GM18867 (cell line): Measurements from ENCODE around the gene SLC66A3.

ENCODE experiments used
- ATAC-seq: cut with Tn5 transposase; IDR thresholded peaks from one replicate; pipeline ENCODE4 v1.9.1; 2021; ENCODE audit warnings: mild to moderate bottlenecking, moderate library complexity; ENCODE audit not compliant: unreplicated experiment

SLC66A3 gene

DNA sequence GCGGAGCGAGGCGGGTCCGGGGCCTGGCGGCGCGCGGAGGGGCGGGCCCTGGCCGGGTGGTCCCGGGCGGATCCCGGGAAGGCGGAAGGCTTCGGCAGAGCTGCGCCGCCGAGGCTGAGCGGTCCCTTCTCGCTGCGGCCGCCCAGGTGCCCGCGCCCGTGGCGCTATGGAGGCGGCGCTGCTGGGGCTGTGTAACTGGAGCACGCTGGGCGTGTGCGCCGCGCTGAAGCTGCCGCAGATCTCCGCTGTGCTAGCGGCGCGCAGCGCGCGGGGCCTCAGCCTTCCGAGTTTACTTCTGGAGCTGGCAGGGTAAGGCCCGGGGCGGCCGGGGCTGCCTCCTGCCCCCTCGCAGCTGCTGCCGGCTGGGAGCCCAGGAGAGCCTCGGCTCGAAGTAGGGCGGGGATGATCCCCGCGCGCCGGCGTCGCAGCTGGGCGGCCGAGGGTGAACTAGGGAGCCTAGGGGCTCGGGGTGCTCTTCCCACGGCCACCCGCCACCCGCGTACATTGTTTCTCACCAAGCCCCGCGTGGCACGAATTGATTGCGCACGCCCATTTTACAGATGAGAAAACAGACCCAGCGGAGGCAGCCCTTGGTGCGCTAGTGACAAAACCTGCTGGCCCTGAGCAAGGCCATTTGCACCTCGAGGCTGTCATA is at the start of gene SLC66A3:
SLC66A3 (plus strand) TSS at position 87 of the 655 bp plus-strand sequence; CDS start at position 167, 80 bp downstream.
- ATAC-seq, result peak; percentile 83

DNA sequence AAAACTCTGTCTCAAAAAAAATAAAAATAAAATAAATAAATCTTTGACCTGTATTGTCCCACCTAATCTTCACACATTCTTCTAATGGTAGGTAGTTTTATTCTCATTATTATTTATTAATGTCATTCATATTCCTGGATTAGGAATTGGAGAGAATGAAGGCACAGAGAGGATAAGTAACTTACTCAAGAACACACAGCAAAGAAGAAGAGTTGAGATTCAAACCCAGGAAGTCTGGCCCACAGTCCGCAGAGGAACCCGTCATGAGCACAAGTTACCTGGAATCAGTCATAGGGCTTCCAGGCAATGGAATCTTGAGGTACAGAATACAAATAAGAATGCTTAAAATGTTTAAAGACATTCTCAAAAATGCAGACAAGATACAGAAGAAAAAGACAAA is 46.3 kb upstream of the SLC66A3 start:
- ATAC-seq, result no peak

DNA sequence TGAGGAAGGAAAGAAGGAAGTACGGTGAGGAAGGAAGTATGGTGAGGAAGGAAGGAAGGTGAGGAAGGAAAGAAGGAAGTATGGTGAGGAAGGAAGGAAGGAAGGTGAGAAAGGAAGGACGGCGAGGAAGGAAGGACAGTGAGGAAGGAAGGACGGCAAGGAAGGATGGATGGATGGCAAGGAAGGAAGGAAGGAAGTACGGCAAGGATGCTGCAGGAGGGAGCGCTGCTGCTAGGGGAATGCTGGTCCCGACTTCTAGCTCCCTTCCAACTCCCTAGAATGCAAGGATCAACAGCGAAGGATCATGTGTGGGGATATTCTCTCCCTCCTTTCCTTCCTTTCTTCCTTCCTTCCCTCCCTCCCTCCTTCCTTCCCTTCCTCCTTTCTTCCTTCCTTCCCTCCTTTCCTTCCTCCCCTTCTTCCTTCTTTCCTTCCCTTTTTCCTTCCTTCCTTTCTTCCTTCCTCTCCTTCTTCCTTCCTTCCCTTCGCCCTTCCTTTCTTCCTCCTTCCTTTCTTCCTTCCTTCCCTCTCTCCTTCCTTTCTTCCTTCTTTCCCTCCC is 42.3 kb upstream of the SLC66A3 start:
- no peak for ATAC-seq

DNA sequence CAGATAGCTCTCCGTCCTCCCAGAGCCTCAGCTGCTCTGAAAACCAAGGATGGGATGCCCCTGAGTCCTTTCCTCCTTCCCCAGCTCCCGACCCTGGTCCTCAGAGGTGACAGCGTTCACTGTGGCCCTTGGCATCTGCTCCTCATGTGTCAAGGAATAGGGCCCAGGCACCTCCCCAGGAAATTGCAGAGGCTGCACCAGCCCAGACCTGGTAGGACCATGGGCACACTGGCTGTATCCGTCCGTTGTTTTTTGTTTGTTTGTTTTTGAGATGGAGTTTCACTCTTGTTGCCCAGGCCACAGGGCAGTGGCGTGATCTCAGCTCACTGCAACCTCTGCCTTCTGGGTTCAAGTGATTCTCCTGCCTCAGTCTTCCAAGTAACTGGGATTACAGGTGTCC is 37.5 kb upstream of the SLC66A3 start:
- no peak for ATAC-seq

DNA sequence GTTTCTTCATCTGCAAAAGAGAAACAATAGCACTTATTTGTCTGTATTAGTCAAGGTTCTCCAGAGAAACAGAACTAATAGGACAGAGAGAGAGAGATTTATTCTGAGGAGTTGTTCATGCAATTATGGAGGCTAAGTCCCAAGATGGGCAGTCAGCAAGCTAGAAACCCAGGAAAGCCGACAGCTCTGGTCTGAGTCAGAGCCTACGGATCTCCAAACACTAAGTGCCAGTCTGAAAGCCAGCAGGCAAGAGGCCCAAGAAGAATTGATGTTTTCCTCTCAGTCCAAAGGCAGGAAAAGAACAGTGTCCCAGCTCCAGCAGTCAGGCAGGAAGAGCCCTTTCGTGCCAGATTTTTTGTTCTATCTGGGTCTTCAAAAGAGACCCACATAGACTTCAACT is 36.5 kb upstream of the SLC66A3 start:
- ATAC-seq, result no peak

DNA sequence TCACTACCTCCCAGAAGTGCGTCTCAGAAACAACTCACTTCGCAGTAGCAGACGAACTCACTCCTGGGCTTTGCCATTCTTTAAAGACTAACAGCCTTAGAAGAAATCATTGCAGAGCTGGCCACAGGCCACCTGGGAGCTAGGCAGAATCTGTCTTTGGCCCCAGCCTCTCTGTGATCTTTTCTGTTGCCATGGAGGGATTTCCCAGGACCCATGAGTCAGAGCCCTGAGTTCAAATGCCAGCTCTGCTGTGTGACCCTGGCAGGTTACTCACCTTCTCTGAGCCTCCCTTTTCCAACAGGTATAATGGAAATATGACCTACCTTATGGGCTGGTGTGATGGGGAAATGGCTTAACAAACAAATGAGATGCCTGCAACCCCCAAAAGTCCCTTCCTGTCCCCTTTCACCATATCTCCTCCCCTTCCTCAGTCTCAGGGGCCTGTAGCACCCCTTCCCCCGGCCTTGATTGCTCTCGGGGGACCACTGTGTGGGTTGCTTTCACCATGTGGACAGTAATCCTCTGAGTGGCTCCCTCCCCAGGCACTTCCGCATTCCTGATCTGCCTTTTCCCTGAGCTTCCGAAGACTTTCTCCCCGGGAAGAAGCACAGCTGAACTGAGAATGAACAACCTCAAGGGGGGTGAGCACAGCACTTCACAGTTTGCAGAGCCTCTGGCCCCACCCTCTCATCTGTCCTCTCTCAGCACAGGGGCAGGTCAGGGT is 34.0 kb upstream of the SLC66A3 start:
- ATAC-seq, result no peak

DNA sequence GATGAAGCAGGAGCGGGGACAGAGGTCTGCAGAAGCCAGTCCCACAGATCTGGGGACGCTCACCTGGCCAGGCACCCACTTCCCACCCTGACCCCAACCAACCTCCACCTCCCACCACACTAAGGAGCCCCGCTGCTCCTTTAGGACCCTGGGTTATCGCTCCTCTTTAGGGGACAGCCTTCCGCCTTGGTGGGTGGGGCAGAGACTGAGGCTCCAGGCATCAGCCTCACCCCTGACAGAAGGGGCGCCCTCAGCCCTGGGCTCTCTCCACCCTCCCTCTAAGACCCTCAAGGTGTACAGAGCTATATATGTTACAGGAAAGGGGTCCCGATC is 33.5 kb upstream of the SLC66A3 start:
- ATAC-seq, result no peak

DNA sequence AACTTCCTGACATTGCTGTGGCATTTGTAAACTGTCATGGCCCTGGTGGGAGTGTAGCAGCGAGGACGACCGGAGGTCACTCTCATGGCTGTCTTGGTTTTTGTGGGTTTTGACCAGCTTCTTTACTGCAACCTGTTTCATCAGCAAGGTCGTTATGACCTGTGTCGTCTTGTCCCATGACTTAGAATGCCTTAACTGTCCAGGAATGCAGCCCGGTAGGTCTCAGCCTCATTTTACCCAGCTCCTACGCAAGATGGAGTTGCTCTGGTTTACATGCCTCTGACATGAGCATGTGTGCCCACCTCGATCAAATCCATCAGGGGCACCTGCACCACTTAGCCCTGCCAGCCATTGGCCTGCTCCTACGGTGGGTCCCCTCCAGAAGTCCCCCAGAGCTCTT is 32.9 kb upstream of the SLC66A3 start:
- ATAC-seq, result no peak

DNA sequence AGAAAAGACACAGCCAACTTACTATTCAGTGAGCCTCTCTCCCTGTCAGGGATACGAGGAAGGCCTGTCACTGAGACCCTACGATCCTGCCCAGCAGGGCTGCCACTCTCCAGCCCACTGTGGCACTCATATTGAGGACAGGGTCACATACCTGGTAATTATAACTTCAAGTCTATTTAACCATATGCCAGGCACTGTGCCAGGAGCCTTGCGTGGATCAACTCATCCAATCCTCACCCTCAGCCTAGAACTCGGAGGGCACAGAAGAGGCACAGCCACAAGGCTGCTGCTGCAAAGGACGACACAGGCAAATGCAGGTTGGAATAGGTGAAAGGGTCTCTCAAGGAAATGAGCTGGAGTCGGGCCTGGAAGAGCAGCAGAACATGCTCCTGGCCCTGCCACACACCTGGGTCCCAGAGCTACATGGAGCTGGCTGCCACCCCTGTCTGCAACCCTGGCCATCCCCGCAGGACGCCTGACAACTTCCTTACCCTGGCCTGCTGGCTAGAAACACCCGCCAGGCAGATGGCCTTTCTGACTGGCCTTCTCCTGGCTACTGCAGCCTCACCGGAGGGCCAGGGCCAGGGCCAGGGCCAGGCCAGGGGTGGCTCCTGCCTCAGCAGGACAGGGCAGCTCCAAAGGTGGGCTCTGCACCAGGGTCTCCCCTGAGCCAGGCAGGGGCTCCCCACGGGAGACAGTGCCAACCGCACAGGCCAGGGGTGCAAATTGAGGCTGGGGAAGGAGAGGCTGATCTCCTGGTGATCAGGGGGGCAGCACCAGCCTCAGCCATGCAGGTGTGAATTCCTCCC is 32.1 kb upstream of the SLC66A3 start:
- no peak for ATAC-seq

DNA sequence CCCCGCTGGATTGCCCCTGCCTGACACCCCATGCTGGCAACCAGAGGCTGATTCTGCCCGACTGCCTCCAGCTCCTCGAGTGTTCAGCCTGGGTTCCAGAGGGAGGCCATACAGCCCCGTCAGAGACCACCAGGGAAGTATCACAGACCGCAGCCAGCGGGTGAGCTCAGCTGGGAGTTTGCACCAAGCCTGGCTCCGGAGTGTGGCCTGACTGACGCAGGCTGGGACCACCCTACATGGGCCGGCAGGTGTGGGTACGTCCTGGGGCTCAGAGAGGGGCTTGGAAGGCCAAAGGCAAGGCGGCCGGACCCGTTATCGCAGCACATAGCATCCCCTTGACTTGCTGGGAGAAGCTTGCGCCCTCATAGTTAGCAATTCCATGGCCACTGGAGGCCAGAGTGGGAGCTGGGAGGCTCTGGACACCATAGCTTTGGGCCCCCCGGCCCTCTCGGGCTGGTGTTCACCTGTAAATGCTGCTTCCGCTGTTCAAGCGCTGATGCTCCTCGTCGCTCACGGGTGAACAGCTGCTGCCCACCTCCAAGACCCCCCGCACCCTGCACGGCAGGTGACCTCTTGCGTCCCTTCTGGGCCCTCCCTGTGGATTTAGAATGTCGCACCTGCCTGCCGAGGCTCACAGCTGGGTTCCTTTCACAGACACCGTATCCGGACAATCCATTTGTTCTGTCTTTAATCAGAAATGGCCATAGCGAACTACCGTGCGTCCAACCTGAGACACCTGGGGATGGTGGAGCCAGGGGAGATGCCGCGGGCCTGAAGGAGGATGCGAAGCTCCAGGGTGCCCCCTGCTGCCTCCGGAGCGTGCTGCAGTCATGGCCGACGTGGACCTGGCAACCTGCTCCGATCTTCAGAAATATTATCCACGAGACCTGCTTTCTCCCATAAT is 31.2 kb upstream of the SLC66A3 start:
- ATAC-seq, result peak; percentile 69

DNA sequence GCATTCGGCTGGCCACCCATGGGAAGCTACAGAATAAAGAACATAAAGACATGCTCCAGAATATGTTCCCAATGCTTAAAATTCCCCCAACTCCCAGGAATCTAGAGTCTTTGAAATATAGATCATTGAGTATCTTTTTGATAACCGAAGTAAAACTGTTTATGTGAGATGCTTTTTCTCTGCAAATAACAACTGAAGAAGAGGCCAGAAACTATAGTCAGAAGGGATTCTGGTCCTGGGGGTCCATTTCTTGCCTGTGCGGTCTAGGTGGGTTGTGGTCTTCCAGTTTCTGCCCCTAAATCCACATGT is 30.6 kb upstream of the SLC66A3 start:
- no peak for ATAC-seq

DNA sequence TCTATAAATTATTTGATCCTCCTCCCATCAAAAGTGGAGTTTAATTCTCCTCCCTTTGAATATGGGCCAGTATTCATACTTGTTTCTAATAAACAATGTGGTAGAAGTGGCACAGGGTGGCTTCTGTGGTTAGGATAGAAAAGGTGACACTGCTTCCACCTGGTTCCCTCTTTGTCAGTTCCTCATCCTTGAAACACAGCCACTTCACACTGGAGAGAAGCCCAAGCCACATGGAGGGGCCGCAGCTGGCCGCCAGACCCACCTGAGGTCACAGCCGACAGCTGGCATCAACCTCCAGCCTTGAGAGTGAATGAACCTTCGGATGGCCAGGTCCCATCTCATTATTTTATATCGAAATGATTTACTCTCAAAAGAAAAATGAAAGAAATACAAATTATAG is 27.5 kb upstream of the SLC66A3 start:
- ATAC-seq, result no peak

DNA sequence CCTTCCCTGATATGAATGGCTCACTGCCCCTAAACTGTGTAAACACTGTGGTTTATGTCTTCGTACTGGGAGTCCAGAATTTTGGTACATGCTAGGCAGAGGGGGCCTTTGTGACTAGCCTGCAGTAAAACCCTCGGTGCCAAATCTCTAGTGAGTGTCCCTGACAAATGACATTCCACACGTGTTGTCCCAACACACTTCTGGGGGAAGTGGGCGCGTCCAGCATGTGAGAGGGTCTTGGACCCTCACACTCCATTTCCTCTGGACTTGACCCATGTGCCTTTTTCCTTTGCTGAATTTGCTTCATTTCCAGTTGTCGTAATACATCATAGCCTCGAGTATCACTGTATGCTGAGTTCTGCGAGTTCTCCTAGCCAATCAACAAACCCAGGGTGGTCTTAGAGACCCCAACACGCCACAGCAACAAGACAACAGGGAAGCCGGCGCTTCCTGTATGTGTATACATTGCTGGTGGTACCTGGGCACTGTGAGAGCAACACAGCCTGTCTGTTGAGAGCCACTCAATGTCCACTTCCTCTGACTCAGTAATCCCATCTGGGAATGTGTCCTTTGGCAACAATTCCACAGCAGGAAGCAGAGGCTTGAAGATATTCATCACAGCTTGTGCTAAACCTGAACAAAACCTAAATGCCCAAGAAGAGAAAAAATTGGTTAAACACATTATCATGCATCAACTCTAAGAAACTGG is 26.9 kb upstream of the SLC66A3 start:
- ATAC-seq, result no peak

DNA sequence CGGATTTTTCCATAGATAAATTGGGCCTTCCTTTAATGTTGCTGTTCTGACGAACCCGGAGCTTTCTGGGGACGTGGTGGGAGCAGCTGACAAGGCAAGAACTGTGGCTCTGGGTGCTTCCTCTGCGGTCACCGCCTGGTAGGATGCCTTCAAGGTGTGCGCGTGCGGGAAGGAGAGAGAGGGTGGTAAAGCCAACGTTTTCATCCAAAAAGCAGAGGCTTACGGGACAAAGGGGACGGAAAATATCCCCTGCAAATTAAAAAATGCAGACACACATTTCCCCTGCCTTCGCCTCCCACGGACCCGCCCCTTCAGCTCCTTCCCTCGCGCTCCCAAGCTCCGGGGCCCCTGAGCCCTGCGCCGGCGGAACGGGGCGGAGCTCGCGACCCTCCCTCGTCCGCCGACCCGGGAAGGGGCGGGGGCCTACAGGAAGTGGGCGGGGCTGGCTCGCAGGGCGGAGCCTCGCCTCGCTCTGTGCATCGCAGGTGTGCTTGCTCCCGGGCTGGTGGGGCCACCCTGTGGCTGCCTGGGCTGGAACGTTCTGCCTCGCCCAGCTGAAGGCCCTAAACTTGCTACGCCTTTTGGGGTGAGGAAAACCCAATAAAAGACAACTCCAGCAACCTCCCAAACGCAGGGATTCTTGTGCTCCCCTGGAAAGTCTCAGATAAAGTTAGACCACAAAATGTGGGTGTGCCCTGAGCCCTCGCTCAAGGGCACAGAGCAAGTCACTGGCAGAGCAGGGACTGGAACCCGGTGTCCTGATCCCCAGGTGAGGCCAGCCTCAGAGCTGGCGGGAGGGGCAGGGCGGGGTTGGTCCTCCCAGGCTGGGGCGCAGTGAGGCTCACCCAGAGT is 25.4 kb upstream of the SLC66A3 start:
- ATAC-seq, result peak; percentile 78

DNA sequence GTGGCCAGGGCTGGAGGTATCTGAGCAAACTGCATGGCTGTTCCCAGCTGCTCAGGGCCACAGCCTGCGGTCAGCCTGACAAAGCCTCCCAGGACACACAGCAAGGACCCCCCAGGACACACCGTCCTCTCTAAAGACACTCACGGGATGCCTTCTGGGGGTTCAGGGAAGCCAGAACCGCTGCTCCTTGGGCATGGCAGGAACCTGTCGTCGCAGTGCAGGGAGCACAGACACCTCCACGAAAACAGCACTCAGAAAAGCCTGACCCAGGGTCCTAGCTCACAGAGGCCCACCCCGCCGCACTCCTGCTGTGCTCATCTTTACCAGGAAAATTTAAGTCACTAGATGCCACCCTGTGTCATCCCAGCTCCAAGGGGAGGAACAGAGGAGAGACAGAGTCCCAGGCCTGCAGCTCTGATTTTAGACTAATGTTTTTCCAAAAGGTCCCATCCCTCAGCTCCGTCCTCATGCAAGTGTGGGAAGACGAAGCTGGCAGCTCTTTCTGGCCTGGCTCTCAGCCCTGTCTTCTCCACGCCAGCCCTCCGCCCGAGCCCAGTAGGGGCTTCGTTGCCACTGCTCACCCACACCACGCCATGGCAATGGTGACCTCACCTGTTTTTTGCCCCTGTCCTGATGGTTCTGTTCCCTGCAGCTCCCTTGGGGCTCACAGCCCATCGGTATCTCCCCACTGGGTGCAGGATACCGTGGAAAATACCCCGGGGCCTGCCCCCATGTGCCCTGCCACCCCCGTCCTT is 23.9 kb upstream of the SLC66A3 start:
- ATAC-seq, result no peak

DNA sequence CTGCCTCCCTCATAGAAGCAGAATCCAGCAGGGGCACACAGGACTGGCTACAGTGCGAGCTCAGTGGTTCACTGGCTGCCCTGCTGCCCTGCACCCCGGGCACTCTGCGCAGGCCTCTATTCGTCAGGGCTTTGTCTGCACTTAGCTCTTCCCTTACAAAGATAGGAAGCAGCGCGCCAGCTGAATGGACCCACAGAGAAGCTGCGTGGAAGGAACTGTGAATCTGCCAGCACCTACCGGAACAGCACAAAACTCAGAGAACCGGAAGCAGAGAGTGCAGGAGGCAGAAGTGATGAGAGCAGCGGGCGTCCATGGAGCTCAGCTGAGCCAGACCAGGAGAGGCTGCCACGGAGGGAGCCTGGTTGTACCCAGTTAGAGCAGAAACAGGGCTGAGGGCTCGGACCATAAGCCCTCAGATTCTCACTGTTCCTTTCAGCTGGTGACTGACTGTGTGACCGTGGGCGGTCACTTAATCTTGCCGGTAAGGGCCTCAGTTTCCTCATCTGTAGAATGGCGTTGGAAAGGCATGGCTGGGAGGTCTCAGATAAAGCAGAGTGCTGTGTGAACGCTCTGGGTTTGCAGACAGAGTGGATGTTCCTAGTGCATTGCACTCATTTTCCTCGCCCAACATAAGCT is 23.1 kb upstream of the SLC66A3 start:
- ATAC-seq, result no peak

DNA sequence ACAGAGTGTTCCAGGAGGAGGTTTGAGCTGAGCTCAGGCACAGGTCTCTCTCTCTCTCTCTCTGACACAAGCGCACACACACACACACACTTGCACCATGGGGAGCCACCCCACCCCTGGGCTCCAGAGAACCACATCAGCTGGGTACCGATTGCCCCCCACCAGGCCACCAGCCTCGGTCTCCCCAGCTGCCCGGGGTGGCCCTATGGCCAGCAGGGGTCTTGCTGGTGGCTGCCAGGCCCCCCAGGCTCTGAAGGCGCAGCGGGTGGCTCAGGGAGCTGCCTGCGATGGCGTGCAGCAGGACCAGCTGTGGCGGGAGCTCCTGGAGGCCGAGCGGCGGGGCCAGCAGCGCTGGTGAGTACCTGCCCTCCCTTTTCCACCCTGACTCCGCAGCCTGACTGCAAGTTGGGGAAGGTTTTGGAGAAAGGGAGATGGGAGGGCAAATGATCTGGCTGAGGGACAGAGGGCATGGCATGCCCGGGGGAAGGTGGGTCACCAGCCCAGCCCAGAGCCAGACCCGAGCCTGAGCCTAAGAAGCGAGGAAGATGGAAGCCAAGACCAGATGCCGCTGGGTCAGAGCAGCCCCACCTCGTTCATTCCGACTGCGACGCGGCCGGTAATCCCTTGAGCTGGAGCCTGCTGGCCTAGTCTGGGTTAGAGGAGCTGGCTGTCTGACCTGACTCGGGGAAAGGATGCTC is 21.9 kb upstream of the SLC66A3 start:
- no peak for ATAC-seq

DNA sequence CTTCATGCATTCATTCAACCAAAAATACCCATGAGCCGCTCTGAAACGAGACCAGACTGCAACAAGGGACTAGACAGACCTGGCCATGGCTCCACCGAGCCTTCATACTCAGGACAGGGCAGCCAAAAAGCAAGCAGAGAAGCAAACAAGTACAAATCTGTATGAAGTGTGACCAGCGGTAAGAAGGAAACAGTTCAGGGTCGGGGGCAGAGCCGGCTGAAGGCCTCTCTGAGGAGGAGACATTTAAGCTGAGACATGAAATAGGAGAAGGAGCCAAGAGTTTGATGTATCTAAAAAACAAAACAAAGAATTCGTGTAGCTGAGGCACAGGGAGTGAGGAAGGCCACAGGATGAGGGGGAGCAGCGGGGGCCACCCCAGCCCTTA is 21.3 kb upstream of the SLC66A3 start:
- ATAC-seq, result no peak
